GM23338 (cell line): ENCODE measurements around the gene SNX14. TPM values are rescaled to one million over a fixed set of nuclear protein-coding genes. Genes with fewer than 3 reads are reported as not detected.

Experiments used
- ATAC-seq: fragments of 200-7000 bp; cut with Tn5 transposase; 3 replicates; pipeline ENCODE4 v1.9.1; 2020
- DNase-seq: peaks from one replicate; pipeline ENCODE4 v3.0.0-alpha.2; 2015; ENCODE audit warnings: low spot score
- H2AFZ ChIP-seq: fragments of 200-600 bp; sonication (generic); 2 replicates; pipeline ENCODE4 v1.8.0; 2016; ENCODE audit warnings: antibody characterized with exemption, mild to moderate bottlenecking, moderate library complexity
- H3F3A ChIP-seq: fragments of 200-600 bp; sonication (generic); replicated peaks from 2 replicates; pipeline ENCODE4 v1.8.0; 2017; ENCODE audit warnings: antibody characterized with exemption, mixed run types, low read depth
- H3K27ac ChIP-seq: fragments of 200-600 bp; sonication (generic); 2 replicates; pipeline ENCODE4 v1.6.1; 2016; ENCODE audit warnings: low read depth
- H3K27me3 ChIP-seq: fragments of 200-600 bp; sonication (generic); 2 replicates; pipeline ENCODE4 v1.8.0; 2016; ENCODE audit warnings: mild to moderate bottlenecking, mixed run types, moderate library complexity; ENCODE audit not compliant: insufficient read depth
- H3K36me3 ChIP-seq: fragments of 200-600 bp; sonication (generic); 2 replicates; pipeline ENCODE4 v1.8.0; 2016; ENCODE audit warnings: mild to moderate bottlenecking; ENCODE audit not compliant: insufficient read depth
- H3K4me1 ChIP-seq: fragments of 200-600 bp; sonication (generic); 2 replicates; pipeline ENCODE4 v1.8.0; 2016; ENCODE audit warnings: mild to moderate bottlenecking, moderate library complexity; ENCODE audit not compliant: insufficient read depth
- H3K4me2 ChIP-seq: fragments of 200-600 bp; sonication (generic); 2 replicates; pipeline ENCODE4 v1.7.1; 2017; ENCODE audit warnings: mixed run types
- H3K4me3 ChIP-seq: fragments of 200-600 bp; sonication (generic); 2 replicates; pipeline ENCODE4 v1.6.1; 2016; ENCODE audit warnings: mixed run types
- H3K79me2 ChIP-seq: fragments of 200-600 bp; sonication (generic); replicated peaks from 2 replicates; pipeline ENCODE4 v1.8.0; 2017; ENCODE audit warnings: mild to moderate bottlenecking; ENCODE audit not compliant: insufficient read depth
- H3K9me2 ChIP-seq: fragments of 200-600 bp; sonication (generic); 2 replicates; pipeline ENCODE4 v1.8.0; 2017; ENCODE audit not compliant: insufficient read depth
- H4K20me1 ChIP-seq: fragments of 200-600 bp; sonication (generic); replicated peaks from 2 replicates; pipeline ENCODE4 v1.8.0; 2017; ENCODE audit warnings: mild to moderate bottlenecking; ENCODE audit not compliant: insufficient read depth
- H3K27ac Mint-ChIP-seq: 2 replicates; pipeline ENCODE4 v1.8.0; 2020; ENCODE audit warnings: inconsistent platforms, mild to moderate bottlenecking, moderate library complexity, mixed read lengths
- H3K27me3 Mint-ChIP-seq: 3 replicates; pipeline ENCODE4 v1.8.0; 2022; ENCODE audit warnings: low read depth, mild to moderate bottlenecking, moderate library complexity, mixed read lengths, inconsistent platforms; ENCODE audit not compliant: insufficient read depth, poor library complexity
- H3K36me3 Mint-ChIP-seq: 3 replicates; pipeline ENCODE4 v1.8.0; 2021; ENCODE audit warnings: low read depth, mild to moderate bottlenecking, inconsistent platforms, moderate library complexity, mixed read lengths
- H3K4me1 Mint-ChIP-seq: 3 replicates; pipeline ENCODE4 v1.8.0; 2020; ENCODE audit warnings: mild to moderate bottlenecking, inconsistent platforms, mixed read lengths
- H3K4me3 Mint-ChIP-seq: 3 replicates; pipeline ENCODE4 v1.8.0; 2021; ENCODE audit warnings: moderate library complexity, mild to moderate bottlenecking, inconsistent platforms, mixed read lengths
- H3K9me3 Mint-ChIP-seq: 3 replicates; pipeline ENCODE4 v1.8.0; 2020; ENCODE audit warnings: moderate library complexity, mild to moderate bottlenecking, inconsistent platforms, mixed read lengths
- CREB1 ChIP-seq: fragments of 250-450 bp; sonication (Bioruptor Pico); IDR thresholded peaks from 2 replicates; pipeline ENCODE4 v1.5.0; 2020; ENCODE audit warnings: low read depth, mild to moderate bottlenecking, moderate library complexity
- CTCF ChIP-seq, 2 experiments: fragments of 200-600 bp in 1 of 2; sonication (generic) in 1 of 2; conservative IDR thresholded peaks; 2 replicates each; pipeline versions ENCODE4 v1.5.1 to v1.6.1; 2016 to 2017; ENCODE audit warnings: antibody characterized with exemption in 2 of 2, low read depth in 2 of 2, mild to moderate bottlenecking in 2 of 2, moderate library complexity in 1 of 2
- ETS1 ChIP-seq: IDR thresholded peaks from 2 replicates; pipeline ENCODE4 v1.6.1; 2016; ENCODE audit warnings: antibody characterized with exemption
- EZH2 ChIP-seq: fragments of 200-600 bp; sonication (generic); IDR thresholded peaks from one replicate; pipeline ENCODE4 v1.8.0; 2017; ENCODE audit warnings: antibody characterized with exemption, mild to moderate bottlenecking, low read depth; ENCODE audit not compliant: unreplicated experiment
- EZH2phosphoT487 ChIP-seq: fragments of 200-600 bp; sonication (generic); IDR thresholded peaks from one replicate; pipeline ENCODE4 v1.8.1; 2018; ENCODE audit warnings: antibody characterized with exemption; ENCODE audit not compliant: unreplicated experiment
- JUNB ChIP-seq: IDR thresholded peaks from one replicate; pipeline ENCODE4 v1.6.1; 2016; ENCODE audit warnings: antibody characterized with exemption; ENCODE audit not compliant: unreplicated experiment
- NANOG ChIP-seq: IDR thresholded peaks from 2 replicates; pipeline ENCODE4 v1.6.1; 2016; ENCODE audit warnings: antibody characterized with exemption, borderline replicate concordance
- POLR2AphosphoS5 ChIP-seq: IDR thresholded peaks from 2 replicates; pipeline ENCODE4 v1.6.1; 2016; ENCODE audit warnings: antibody characterized with exemption, low read depth
- REST ChIP-seq: IDR thresholded peaks from one replicate; pipeline ENCODE4 v1.6.1; 2018; ENCODE audit warnings: antibody characterized with exemption; ENCODE audit not compliant: unreplicated experiment
- STAT1 ChIP-seq: IDR thresholded peaks from one replicate; pipeline ENCODE4 v1.6.1; 2016; ENCODE audit warnings: antibody characterized with exemption; ENCODE audit not compliant: unreplicated experiment
- ZNF114 ChIP-seq: fragments of 250-450 bp; sonication (Bioruptor Pico); IDR thresholded peaks from 2 replicates; pipeline ENCODE4 v1.5.0; 2020; ENCODE audit warnings: mild to moderate bottlenecking, moderate library complexity
- ZNF331 ChIP-seq: fragments of 250-450 bp; sonication (Bioruptor Pico); IDR thresholded peaks from 2 replicates; pipeline ENCODE4 v1.5.0; 2020; ENCODE audit warnings: low read depth, mild to moderate bottlenecking, moderate library complexity
- ZNF462 ChIP-seq: fragments of 250-450 bp; sonication (Bioruptor Pico); IDR thresholded peaks from 2 replicates; pipeline ENCODE4 v1.5.0; 2020; ENCODE audit warnings: mild to moderate bottlenecking, moderate library complexity
- polyA plus RNA-seq: library from polyadenylated mRNA; unstranded; fragments of >200 nt; fragmentation: Nextera tagmentation; extraction: Ambion mirVana; gene quantifications from 2 replicates; pipeline ENCODE4 v1.2.1, GENCODE V29; 2016
- total RNA-seq: library from RNA; depleted of rRNA; stranded (reverse); fragments of >200 nt; shearing (Covaris generic); gene quantifications from 2 replicates; pipeline ENCODE4 v1.2.3, GENCODE V29; 2014

SNX14 gene
- total and polyA plus RNA-seq, 2 experiments from 2014 or later = 23.1 to 32.0 TPM

GRCh38 chr6:85556992-85557668 is 36.5 kb downstream of the SNX14 start:
- H3K27ac Mint-ChIP-seq = no peak overlapping the region
- no peaks in the 10 kb centered on the region; the same call in 2 of the 3 replicates for H3K4me1 Mint-ChIP-seq
- H3K27ac ChIP-seq = no peak overlapping the region
- H3F3A ChIP-seq = no peaks in the 10 kb centered on the region
- no peaks in the 10 kb centered on the region for H3K36me3 ChIP-seq
- no peak overlapping the region for H3K4me3 ChIP-seq
- no peaks in the 10 kb centered on the region for H3K4me1 ChIP-seq
- TF ChIP-seq EZH2 (no peak), EZH2phosphoT487 (no peak), STAT1 (no peak), CTCF (conservative IDR thresholded peaks at IDR 0.05; ENCODE audit: low read depth in 2 of 2) (no peak), POLR2AphosphoS5 (no peak), ZNF462 (CRISPR knock-in tag) (no peak), ETS1 (no peak), JUNB (no peak), ZNF331 (CRISPR knock-in tag) (no peak), CREB1 (CRISPR knock-in tag) (no peak), REST (no peak), NANOG (no peak), ZNF114 (CRISPR knock-in tag) (no peak)
- no peak overlapping the region for H3K4me3 Mint-ChIP-seq
- DNase-seq = no peak
- H2AFZ ChIP-seq = no peak overlapping the region
- no peaks in the 10 kb centered on the region for H3K9me3 Mint-ChIP-seq
- no peaks in the 10 kb centered on the region for H3K9me2 ChIP-seq
- H3K27me3 Mint-ChIP-seq = no peaks in the 10 kb centered on the region
- no peaks in the 10 kb centered on the region for H4K20me1 ChIP-seq
- no peaks in the 10 kb centered on the region for H3K79me2 ChIP-seq
- no peaks in the 10 kb centered on the region for H3K27me3 ChIP-seq
- no peak overlapping the region for H3K4me2 ChIP-seq
- no peak for ATAC-seq
- no peaks in the 10 kb centered on the region for H3K36me3 Mint-ChIP-seq
